OCI-M1 (cell line): ENCODE results near the gene TRIM74.
"Not testable (repeated sequence)": the region's sequence is repeated elsewhere in the genome, so short reads cannot be mapped to it uniquely, and the experiment has no call there.

ENCODE experiments used
- DNase-seq: peaks from one replicate; lab custom pipeline; 2025; lab: John Stamatoyannopoulos, UW

The TRIM74 gene

GRCh38 chr7:72968980-72969516, at the start of gene TRIM74:
Gene TRIM74 (minus strand): TSS chr7:72969466. CDS start chr7:72966157, 3,309 bp downstream.
- DNase-seq, result not testable (repeated sequence)

GRCh38 chr7:73006491-73006890, 37.2 kb upstream of the TRIM74 start:
- DNase-seq, result not testable (repeated sequence)

- DNase-seq, result not testable (repeated sequence)
These were observed 36.6 kb upstream of the TRIM74 start for GRCh38 chr7:73005693-73006447.

GRCh38 chr7:73005356-73005692, 36.1 kb upstream of the TRIM74 start:
- DNase-seq, result not testable (repeated sequence)

- not testable (repeated sequence) for DNase-seq
These were observed 28.7 kb upstream of the TRIM74 start for GRCh38 chr7:72997887-72998468.

- DNase-seq, result not testable (repeated sequence)
These were observed 28.2 kb upstream of the TRIM74 start for GRCh38 chr7:72997447-72997846.

GRCh38 chr7:72995484-72995883, 26.2 kb upstream of the TRIM74 start:
- DNase-seq, result not testable (repeated sequence)

GRCh38 chr7:72990146-72990913, 21.1 kb upstream of the TRIM74 start:
- DNase-seq, result not testable (repeated sequence)

- not testable (repeated sequence) for DNase-seq
These were observed 12.8 kb upstream of the TRIM74 start for GRCh38 chr7:72982084-72982483.

- DNase-seq, result not testable (repeated sequence)
These were observed 11.1 kb upstream of the TRIM74 start for GRCh38 chr7:72980382-72980781.

GRCh38 chr7:72976434-72976833, 7.2 kb upstream of the TRIM74 start:
- not testable (repeated sequence) for DNase-seq

- not testable (repeated sequence) for DNase-seq
These were observed 6.5 kb upstream of the TRIM74 start for GRCh38 chr7:72975656-72976286.

GRCh38 chr7:72974781-72975180, 5.5 kb upstream of the TRIM74 start:
- DNase-seq, result not testable (repeated sequence)

- DNase-seq, result not testable (repeated sequence)
These were observed 2.2 kb upstream of the TRIM74 start for GRCh38 chr7:72971505-72971904.

GRCh38 chr7:72969688-72970087, 422 bp upstream of the TRIM74 start:
- DNase-seq, result not testable (repeated sequence)

GRCh38 chr7:72966892-72967291, 2.4 kb downstream of the TRIM74 start:
- not testable (repeated sequence) for DNase-seq

GRCh38 chr7:72965186-72965975, 3.9 kb downstream of the TRIM74 start:
- not testable (repeated sequence) for DNase-seq

GRCh38 chr7:72963056-72963455, 6.2 kb downstream of the TRIM74 start:
- DNase-seq, result not testable (repeated sequence)

- DNase-seq, result not testable (repeated sequence)
These were observed 8.0 kb downstream of the TRIM74 start for GRCh38 chr7:72961346-72961650.

- not testable (repeated sequence) for DNase-seq
These were observed 8.5 kb downstream of the TRIM74 start for GRCh38 chr7:72960626-72961345.

GRCh38 chr7:72960029-72960428, 9.2 kb downstream of the TRIM74 start:
- DNase-seq, result not testable (repeated sequence)
